ENCODE data around the gene DDX10.

DDX10 gene

DNA sequence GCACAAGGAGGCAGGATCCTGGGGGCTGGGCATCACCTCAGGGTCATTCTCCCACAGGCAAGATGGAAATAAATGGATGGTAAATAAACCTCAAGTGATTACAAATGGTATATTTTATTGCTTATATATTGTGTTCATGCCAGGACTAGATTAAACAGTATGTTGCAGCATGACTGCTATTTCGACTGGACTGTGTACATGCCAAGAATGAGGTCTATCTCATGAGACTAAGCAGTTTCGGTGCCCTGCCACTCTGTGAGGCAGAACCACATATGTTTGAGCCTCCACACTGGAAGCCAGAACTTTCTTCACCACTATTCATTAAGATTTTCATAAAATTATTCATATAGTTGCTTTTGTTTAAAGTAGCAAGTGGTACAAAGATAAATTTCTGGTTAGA lies 140.2 kb downstream of the DDX10 start:
- H3K36me3 ChIP-seq (ENCODE audit: control insufficient read depth, low read length), result peaks cover 5% of the 10 kb centered on the region; the same call in 1 of the 2 replicates
- no peaks in the 10 kb centered on the region for H3F3A ChIP-seq (ENCODE audit: control insufficient read depth, insufficient read depth)
- H3K79me2 ChIP-seq (ENCODE audit: control insufficient read depth, low read length), result peaks cover 7% of the 10 kb centered on the region
- H3K27me3 ChIP-seq (ENCODE audit: control insufficient read depth, low read length), result no peaks in the 10 kb centered on the region
- H3K4me3 ChIP-seq (ENCODE audit: low read length), result no peak overlapping the region
- H3K4me2 ChIP-seq (ENCODE audit: low read length), result no peak overlapping the region
- no peaks in the 10 kb centered on the region for H3K4me1 ChIP-seq (ENCODE audit: control insufficient read depth, low read length)
- no peaks in the 10 kb centered on the region for H3K9me3 ChIP-seq (ENCODE audit: control insufficient read depth, insufficient read depth, low read length)
- no peak for TF ChIP-seq CTCF (IDR thresholded peaks at IDR 0.05; ENCODE audit: low read depth, low read length, poor library complexity, severe bottlenecking)
- no peak for TF ChIP-seq EZH2phosphoT487 (IDR thresholded peaks at IDR 0.05; ENCODE audit: borderline replicate concordance, low read length)
- no peak overlapping the region for H3K27ac ChIP-seq (ENCODE audit: low read depth, low read length)
- no peaks in the 10 kb centered on the region for H4K20me1 ChIP-seq (ENCODE audit: control insufficient read depth, insufficient read depth, low read depth, low read length)
- H3K9me2 ChIP-seq (replicated peaks; ENCODE audit: control insufficient read depth, low read length), result no peaks in the 10 kb centered on the region

DNA sequence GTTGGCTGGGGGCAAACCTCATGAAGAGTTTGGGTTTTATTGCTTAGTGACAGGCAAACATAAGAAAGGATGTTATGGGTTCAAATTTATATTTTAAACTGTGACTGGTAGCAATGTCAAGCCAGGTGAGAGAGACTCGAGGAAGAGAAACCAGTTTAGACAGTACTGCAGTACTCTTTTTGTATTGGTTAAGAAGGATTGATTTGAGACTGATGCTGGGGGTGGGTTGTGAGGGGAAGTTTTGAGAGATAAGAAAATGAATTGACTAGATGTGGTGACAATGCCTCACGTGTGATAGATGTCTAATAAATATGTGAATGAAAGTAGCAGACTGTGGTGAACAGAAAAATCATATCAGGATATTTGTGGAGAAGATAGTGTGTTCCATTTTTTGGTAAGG lies 142.4 kb downstream of the DDX10 start:
- no peaks in the 10 kb centered on the region for H3K27me3 ChIP-seq (ENCODE audit: control insufficient read depth, low read length)
- peaks cover 2% of the 10 kb centered on the region; the same call in 1 of the 2 replicates for H3K79me2 ChIP-seq (ENCODE audit: control insufficient read depth, low read length)
- H3K27ac ChIP-seq (ENCODE audit: low read depth, low read length), result no peak overlapping the region
- no peaks in the 10 kb centered on the region for H4K20me1 ChIP-seq (ENCODE audit: control insufficient read depth, insufficient read depth, low read depth, low read length)
- TF ChIP-seq EZH2phosphoT487 (IDR thresholded peaks at IDR 0.05; ENCODE audit: borderline replicate concordance, low read length), result no peak
- TF ChIP-seq CTCF (IDR thresholded peaks at IDR 0.05; ENCODE audit: low read depth, low read length, poor library complexity, severe bottlenecking), result no peak
- no peak overlapping the region for H3K4me3 ChIP-seq (ENCODE audit: low read length)
- no peaks in the 10 kb centered on the region for H3K4me1 ChIP-seq (ENCODE audit: control insufficient read depth, low read length)
- H3K4me2 ChIP-seq (ENCODE audit: low read length), result no peak overlapping the region
- H3K36me3 ChIP-seq (ENCODE audit: control insufficient read depth, low read length), result peaks cover 5% of the 10 kb centered on the region; the same call in 1 of the 2 replicates
- H3K9me2 ChIP-seq (replicated peaks; ENCODE audit: control insufficient read depth, low read length), result no peaks in the 10 kb centered on the region
- H3K9me3 ChIP-seq (ENCODE audit: control insufficient read depth, insufficient read depth, low read length), result no peaks in the 10 kb centered on the region
- H3F3A ChIP-seq (ENCODE audit: control insufficient read depth, insufficient read depth), result no peaks in the 10 kb centered on the region

- no peak overlapping the region for H3K4me2 ChIP-seq (ENCODE audit: low read length)
- no peaks in the 10 kb centered on the region; the same call in 1 of the 2 replicates for H3K79me2 ChIP-seq (ENCODE audit: control insufficient read depth, low read length)
- H3K9me2 ChIP-seq (replicated peaks; ENCODE audit: control insufficient read depth, low read length), result no peaks in the 10 kb centered on the region
- TF ChIP-seq CTCF (IDR thresholded peaks at IDR 0.05; ENCODE audit: low read depth, low read length, poor library complexity, severe bottlenecking), result no peak
- TF ChIP-seq EZH2phosphoT487 (IDR thresholded peaks at IDR 0.05; ENCODE audit: borderline replicate concordance, low read length), result no peak
- H3K9me3 ChIP-seq (ENCODE audit: control insufficient read depth, insufficient read depth, low read length), result no peaks in the 10 kb centered on the region
- H3K4me1 ChIP-seq (ENCODE audit: control insufficient read depth, low read length), result no peaks in the 10 kb centered on the region
- H3K4me3 ChIP-seq (ENCODE audit: low read length), result no peak overlapping the region
- H3F3A ChIP-seq (ENCODE audit: control insufficient read depth, insufficient read depth), result no peaks in the 10 kb centered on the region
- no peaks in the 10 kb centered on the region for H3K27me3 ChIP-seq (ENCODE audit: control insufficient read depth, low read length)
- no peak overlapping the region for H3K27ac ChIP-seq (ENCODE audit: low read depth, low read length)
- no peaks in the 10 kb centered on the region for H4K20me1 ChIP-seq (ENCODE audit: control insufficient read depth, insufficient read depth, low read depth, low read length)
- no peaks in the 10 kb centered on the region for H3K36me3 ChIP-seq (ENCODE audit: control insufficient read depth, low read length)
Measured at GRCh38 chr11:108813086-108813485, 148.2 kb downstream of the DDX10 start.

Data from DOHH2 (cell line).